EH (cell line): ENCODE measurements around the gene TRIM23.
"Not testable (repeated sequence)": the region's sequence is repeated elsewhere in the genome, so short reads cannot be mapped to it uniquely, and the experiment has no call there.

Experiments
- DNase-seq: peaks from one replicate; pipeline ENCODE4 v3.0.0-alpha.2; 2015; ENCODE audit warnings: low read depth

TRIM23 gene

GRCh38 chr5:65624025-65624570 is at the start of gene TRIM23:
Gene TRIM23, minus strand, starts transcription at chr5:65624333. Its CDS starts 59 bp downstream, at chr5:65624274.
- peak; percentile 95 for DNase-seq

DNA sequence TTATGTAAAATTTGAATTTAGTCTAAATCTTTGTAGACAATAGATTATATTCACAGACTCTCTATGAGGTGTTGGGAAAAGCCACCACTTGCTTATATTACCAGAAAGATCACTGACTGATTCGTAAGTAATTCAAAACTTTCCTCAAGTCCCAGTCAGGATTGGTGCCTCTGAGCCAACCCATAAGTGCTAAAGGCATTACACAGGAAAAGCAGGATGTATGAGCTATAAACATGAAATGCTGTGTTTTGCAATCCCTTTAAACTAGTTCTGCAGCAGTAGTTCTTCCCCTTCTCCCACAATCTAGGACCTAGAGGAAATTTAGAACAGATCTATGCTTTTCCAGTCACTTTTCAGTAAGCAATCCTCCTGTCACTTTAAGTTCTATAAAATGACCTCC is 48.7 kb upstream of the TRIM23 start:
- peak; percentile 76 for DNase-seq

GRCh38 chr5:65668696-65669095 is 44.6 kb upstream of the TRIM23 start:
- no peak for DNase-seq

- DNase-seq, result peak; percentile 44
Measured at GRCh38 chr5:65663804-65664521, 39.8 kb upstream of the TRIM23 start.

DNA sequence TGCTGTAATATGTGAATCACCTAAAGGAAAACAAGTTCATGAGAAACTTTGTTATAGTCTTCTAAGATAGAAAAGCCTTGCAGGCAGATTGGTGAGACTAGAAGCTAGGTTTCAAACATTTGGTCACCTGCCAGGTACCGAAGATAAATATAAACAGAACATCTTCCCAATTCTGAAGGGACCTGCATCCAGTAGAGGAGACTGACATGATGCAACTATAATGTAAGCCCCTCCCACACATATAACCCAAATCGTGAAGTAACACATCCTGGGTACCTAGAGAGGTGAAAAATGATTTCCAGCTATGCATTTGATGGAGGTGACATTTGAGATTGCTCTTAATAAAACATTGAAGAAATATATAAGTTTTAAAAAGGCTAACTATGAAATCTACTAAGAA is 30.6 kb upstream of the TRIM23 start:
- DNase-seq, result no peak

DNA sequence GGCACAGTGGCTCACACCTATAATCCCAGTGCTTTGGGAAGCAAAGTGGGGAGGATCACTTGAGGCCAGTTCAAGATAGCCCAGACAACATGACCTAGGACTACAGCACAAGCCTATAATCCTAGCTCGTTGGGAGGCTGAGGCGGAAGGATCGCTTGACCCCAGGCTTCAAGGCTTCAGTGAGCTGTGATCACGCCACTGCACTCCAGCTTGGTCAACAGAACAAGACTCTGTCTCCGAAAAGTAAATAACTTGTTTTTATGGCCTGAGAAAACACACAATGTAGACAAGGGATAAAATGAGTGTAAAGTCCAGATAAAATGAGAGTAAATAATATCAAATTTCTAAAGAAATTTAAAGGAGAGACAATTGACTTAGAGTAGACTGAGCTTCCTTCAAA is 27.0 kb upstream of the TRIM23 start:
- no peak for DNase-seq

- no peak for DNase-seq
Measured at GRCh38 chr5:65647941-65648340, 23.8 kb upstream of the TRIM23 start.

- DNase-seq, result no peak
Measured at GRCh38 chr5:65646938-65647337, 22.8 kb upstream of the TRIM23 start.

GRCh38 chr5:65640240-65640639 is 16.1 kb upstream of the TRIM23 start:
- no peak for DNase-seq

- no peak for DNase-seq
Measured at GRCh38 chr5:65630981-65631380, 6.8 kb upstream of the TRIM23 start.

GRCh38 chr5:65625743-65626142 is 1.6 kb upstream of the TRIM23 start:
- peak; percentile 1 for DNase-seq

DNA sequence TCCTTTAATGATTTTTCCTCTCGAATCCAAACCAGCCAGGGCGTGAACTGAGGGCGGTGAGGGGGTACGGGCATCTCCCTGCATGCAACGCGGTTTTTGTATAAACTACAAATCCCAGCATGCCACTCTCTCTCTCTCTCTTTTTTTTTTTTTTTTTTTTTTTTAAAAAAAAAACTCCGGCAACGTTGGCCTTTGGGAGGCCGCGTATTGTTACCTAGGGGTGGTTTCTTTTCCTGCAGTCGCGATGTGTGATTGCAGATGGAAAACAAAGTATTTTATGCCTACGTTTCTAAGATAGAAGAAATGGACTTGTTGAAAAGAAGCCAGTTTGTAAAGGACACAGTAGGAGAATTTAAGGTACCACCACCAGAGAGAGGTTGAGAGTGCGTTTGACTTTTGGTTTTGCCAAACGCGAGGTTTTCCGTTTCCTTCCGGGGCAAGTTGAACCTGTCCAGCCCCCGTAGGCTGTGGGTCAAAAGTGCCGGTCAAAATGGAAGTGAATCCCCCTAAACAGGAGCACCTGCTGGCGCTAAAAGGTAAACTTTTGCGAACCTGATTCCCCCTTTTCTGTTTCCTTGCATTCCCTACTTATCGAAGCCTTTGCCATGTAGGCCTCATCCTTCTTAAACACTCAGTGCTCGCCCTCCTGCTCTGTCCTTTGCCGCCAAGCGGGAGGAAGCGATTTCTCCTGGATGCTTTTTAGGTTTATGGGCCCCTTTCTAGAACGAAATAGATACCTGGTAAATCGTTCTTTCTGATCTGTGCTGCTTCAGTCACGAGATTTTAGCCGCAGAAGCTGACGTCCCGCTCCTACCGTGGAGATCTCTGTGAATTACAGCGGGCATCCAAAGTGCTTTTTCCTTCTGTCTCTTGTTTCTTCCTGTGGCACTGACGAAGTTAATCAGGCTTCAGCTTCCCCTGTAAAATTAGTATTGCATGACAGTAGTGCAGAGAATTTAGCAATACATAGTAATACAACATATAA is 730 bp upstream of the TRIM23 start, which contains the start of the genes SHLD3 and TRAPPC13:
TSS of gene SHLD3 (plus strand) at position 457 of the 985 bp plus-strand sequence. CDS start 4,561 bp downstream, outside the sequence.
TSS of gene TRAPPC13 (plus strand) at position 457 of the 985 bp plus-strand sequence. CDS start at position 491, 34 bp downstream.
- peak; percentile 91 for DNase-seq

DNA sequence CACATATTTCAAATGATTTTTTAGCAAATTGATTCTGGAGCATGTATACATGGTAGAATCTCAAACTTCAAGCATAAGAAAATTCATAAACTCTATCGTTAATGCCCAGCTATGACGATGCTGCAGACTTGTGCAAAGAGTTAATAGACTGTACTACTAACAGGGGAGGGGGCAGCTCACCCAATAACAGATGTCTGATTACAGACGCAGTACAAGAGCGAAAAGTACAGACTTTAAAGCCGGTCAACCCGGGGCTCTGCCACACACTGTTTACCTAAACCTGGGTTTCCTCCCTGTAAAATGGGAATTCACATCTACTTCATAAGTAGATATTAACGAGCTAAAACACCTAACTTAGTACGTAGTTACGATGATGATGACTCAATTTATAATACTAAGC is 651 bp downstream of the TRIM23 start:
- peak; percentile 3 for DNase-seq

DNA sequence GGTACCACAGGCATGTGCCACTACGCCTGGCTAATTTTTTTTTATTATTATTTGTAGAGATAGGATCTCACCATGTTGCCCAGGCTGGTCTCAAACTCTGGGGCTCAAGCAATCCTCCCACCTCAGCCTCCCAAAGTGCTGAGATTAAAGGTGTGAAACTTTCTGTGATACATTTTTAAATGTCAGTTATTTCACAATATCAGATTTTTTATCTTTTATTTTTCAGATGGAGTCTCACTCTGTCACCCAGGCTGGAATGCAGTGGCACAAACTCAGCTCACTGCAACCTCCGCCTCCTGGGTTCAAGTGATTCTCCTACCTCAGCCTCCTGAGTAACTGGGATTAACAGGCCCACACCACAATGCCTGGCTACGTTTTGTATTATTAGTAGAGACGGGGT is 2.2 kb downstream of the TRIM23 start:
- not testable (repeated sequence) for DNase-seq

DNA sequence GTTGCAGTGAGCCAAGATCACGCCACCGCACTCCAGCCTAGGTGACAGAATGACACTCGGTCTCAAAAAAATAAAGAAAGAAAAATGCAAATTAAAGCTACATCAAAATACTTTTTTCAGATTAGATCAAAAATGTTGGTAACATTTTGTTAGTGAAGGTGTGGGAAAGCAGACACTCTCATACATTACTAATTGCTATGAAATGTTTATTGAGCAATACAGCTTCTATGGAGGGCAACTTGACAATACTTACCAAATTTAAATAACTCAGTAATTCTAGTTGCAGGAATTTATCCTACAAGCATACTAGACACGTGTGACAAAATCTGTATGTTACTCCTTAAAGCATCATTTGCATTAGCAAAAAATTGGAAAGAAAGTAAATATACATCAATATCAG is 4.1 kb downstream of the TRIM23 start:
- peak; percentile 3 for DNase-seq

DNA sequence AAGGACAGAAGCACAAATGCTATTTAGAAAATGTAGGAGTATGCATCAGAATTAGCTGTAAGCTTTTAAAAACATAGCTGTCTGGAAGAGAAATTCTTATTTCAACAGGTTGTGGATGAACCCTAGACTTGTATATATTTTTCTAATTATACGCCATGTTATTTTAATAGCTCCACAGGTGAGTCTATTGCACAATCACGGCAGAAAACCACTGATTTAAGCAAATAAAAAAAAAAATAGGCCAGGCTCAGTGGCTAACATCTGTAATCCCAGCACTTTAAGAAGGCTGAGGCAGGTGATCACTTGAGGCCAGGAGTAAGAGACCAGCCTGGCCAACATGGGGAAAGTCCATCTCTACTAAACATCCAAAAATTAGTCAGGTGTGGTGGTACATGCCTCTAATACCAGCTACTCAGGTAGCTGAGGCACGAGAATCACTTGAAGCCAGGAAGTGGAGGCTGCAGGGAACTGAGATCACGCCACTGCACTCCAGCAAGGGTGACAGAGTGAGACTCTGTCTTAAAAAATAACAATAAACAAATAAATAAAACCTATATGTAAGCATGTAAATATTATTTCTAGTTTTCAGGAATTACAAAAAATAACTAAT is 11.7 kb downstream of the TRIM23 start:
- DNase-seq, result no peak

DNA sequence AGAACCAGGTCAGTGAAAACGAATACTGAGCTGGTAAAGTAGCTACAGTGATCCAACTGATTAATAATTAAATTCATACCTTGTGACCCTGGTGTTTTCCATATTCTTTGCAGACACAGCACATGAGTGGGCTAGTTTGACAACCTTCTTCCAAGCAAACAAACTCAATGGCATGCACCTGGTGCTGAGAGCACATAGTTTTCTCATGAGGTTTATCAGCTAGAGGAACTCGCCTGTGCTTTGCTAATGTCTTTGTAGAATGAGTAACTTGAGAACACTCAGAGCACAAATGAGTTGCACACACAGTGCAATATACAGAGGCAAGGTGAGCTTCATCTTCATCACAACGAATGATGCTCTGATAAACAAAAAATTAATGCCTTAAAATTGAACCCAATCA is 12.6 kb downstream of the TRIM23 start:
- DNase-seq, result no peak

DNA sequence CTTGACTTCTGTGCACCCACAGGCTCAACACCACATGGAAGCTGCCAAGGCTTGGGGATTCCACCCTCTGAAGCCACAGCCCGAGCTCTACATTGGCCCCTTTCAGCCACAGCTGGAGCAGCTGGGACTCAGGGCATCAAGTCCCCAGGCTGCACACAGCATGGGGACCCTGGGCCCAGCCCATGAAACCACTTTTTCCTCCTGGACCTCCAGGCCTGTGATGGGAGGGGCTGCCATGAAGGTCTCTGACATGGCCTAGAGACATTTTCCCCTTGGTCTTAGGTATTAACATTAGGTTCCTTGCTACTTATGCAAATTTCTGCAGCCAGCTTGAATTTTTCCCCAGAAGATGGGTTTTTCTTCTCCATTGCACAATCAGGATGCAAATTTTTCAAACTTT is 22.4 kb downstream of the TRIM23 start:
- not testable (repeated sequence) for DNase-seq

DNA sequence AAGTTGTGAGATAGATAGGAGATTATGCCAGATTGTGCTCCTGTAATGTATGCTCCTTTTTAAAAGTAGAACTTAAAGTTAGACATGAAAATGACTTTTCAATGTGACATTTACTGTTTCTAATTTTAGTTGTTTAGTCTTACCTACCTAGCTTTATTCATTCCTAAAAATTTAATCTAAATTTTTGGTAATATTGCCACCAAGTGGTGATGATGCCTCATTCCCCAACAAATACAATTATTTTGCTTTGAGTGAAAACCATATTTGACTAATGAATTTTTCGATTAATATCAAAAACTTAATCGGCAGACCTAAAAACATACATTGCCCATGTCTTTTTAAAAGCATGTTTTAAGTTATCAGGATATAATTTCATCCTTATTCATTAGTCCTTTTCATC is 35.4 kb downstream of the TRIM23 start:
- no peak for DNase-seq

GRCh38 chr5:65577141-65577540 is 47.0 kb downstream of the TRIM23 start:
- peak; percentile 14 for DNase-seq

- no peak for DNase-seq
Measured at GRCh38 chr5:65570598-65571226, 53.4 kb downstream of the TRIM23 start.

DNA sequence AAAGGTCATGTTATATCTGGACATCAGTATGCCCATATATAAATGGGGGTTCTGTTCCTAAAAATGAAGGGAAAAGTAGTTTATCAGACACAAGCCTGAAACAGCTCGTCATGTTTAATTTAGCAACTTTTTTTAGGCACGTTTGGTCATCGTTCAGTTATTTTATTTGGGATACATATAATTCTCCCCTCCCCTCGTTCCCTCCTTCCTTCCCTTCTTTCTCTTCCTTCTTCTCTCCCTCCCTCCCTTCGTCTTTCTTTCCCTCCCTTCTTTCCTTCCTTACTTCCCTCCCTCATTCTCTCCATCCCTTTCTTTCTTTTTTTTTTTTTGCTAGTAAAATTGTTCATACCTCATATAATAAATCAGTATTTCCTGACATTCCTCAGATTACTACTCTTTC is 57.6 kb downstream of the TRIM23 start:
- DNase-seq, result no peak
